CD14-positive monocyte (primary cell): ENCODE results near the gene DHRS3. TPM values are rescaled to one million over a fixed set of nuclear protein-coding genes. Genes with fewer than 3 reads are reported as not detected.
A peak's percentile ranks its signal among the peaks of the same experiment; 100 is the strongest.

Experiments
- DNase-seq, 3 donors: peaks; one replicate each; pipeline ENCODE4 v3.0.0-alpha.2; 2011 to 2022
- H2AFZ ChIP-seq: 2 replicates; pipeline ENCODE4 v1.6.0; 2012; ENCODE audit warnings: mild to moderate bottlenecking, low read depth, low read length, inconsistent platforms; ENCODE audit not compliant: insufficient read depth, poor library complexity, severe bottlenecking
- H3K27ac ChIP-seq, 2 donors: 1 replicate in 1 of 2; 2 replicates in 1 of 2; pipeline ENCODE4 v1.5.1; 2012 to 2013; ENCODE audit warnings: low read length in 2 of 2, control low read depth in 1 of 2, inconsistent platforms in 1 of 2, low read depth in 1 of 2, mild to moderate bottlenecking in 1 of 2
- H3K27me3 ChIP-seq, 2 donors: one replicate each; pipeline versions ENCODE4 v1.6.0 to v1.6.1; 2011 to 2013; ENCODE audit warnings: low read length in 2 of 2; ENCODE audit not compliant: control insufficient read depth in 2 of 2, insufficient read depth in 2 of 2
- H3K36me3 ChIP-seq, 2 donors: replicated peaks in 1 of 2; 1 replicate in 1 of 2; 2 replicates in 1 of 2; pipeline versions ENCODE4 v1.5.1 to v1.6.1; 2012 to 2013; ENCODE audit warnings: low read length in 2 of 2, control low read depth in 1 of 2, inconsistent platforms in 1 of 2, mild to moderate bottlenecking in 1 of 2; ENCODE audit not compliant: insufficient read depth in 2 of 2, control insufficient read depth in 1 of 2
- H3K4me1 ChIP-seq, 2 donors: 1 replicate in 1 of 2; 2 replicates in 1 of 2; pipeline versions ENCODE4 v1.5.1 to v1.6.1; 2012 to 2013; ENCODE audit warnings: low read length in 2 of 2, control low read depth in 1 of 2, inconsistent platforms in 1 of 2, mild to moderate bottlenecking in 1 of 2, moderate library complexity in 1 of 2; ENCODE audit not compliant: insufficient read depth in 2 of 2, control insufficient read depth in 1 of 2
- H3K4me2 ChIP-seq: replicated peaks from 2 replicates; pipeline ENCODE3; 2012; ENCODE audit warnings: low read length, moderate library complexity, mild to moderate bottlenecking; ENCODE audit not compliant: poor library complexity, severe bottlenecking; ENCODE audit errors: extremely low read depth
- H3K4me3 ChIP-seq, 3 experiments: fragments of 200-600 bp in 1 of 3; sonication (generic) in 1 of 3; replicated peaks in 1 of 3; 1 replicate in 2 of 3; 2 replicates in 1 of 3; pipeline ENCODE4 v1.5.1; 2011 to 2013; ENCODE audit warnings: low read length in 3 of 3, mild to moderate bottlenecking in 3 of 3, control low read depth in 2 of 3, low read depth in 2 of 3, inconsistent platforms in 1 of 3, moderate library complexity in 1 of 3
- H3K79me2 ChIP-seq: 2 replicates; pipeline ENCODE4 v1.6.0; 2012; ENCODE audit warnings: mild to moderate bottlenecking, control low read depth, inconsistent platforms, low read length, moderate library complexity; ENCODE audit not compliant: insufficient read depth
- H3K9ac ChIP-seq: 2 replicates; pipeline ENCODE4 v1.6.0; 2017; ENCODE audit warnings: low read length, mild to moderate bottlenecking; ENCODE audit not compliant: insufficient read depth, poor library complexity, severe bottlenecking
- H3K9me3 ChIP-seq, 2 donors: replicated peaks in 1 of 2; 1 replicate in 1 of 2; 2 replicates in 1 of 2; pipeline versions ENCODE4 v1.5.1 to v1.6.1; 2012 to 2013; ENCODE audit warnings: low read length in 2 of 2, control low read depth in 1 of 2; ENCODE audit not compliant: control insufficient read depth in 1 of 2, insufficient read depth in 1 of 2
- H4K20me1 ChIP-seq: 2 replicates; pipeline ENCODE4 v1.6.0; 2012; ENCODE audit warnings: mild to moderate bottlenecking, low read length, control low read depth, moderate library complexity; ENCODE audit not compliant: insufficient read depth
- H3K27ac Mint-ChIP-seq, 7 donors: one replicate each; pipeline ENCODE4 v1.8.0; 2020; ENCODE audit warnings: mild to moderate bottlenecking in 7 of 7, mixed read lengths in 7 of 7, moderate library complexity in 6 of 7, inconsistent platforms in 2 of 7
- H3K27me3 Mint-ChIP-seq, 3 donors: one replicate each; pipeline ENCODE4 v1.8.0; 2021 to 2022; ENCODE audit warnings: low read depth in 3 of 3, mild to moderate bottlenecking in 3 of 3, mixed read lengths in 3 of 3, moderate library complexity in 3 of 3, inconsistent platforms in 1 of 3
- H3K36me3 Mint-ChIP-seq, 2 donors: one replicate each; pipeline ENCODE4 v1.8.0; 2020; ENCODE audit warnings: mixed read lengths in 2 of 2, inconsistent platforms in 1 of 2, mild to moderate bottlenecking in 1 of 2
- H3K4me1 Mint-ChIP-seq: one replicate; pipeline ENCODE4 v1.8.0; 2020; ENCODE audit warnings: mild to moderate bottlenecking, mixed read lengths
- H3K4me3 Mint-ChIP-seq, 2 donors: one replicate each; pipeline ENCODE4 v1.8.0; 2020; ENCODE audit warnings: mild to moderate bottlenecking in 2 of 2, mixed read lengths in 2 of 2, moderate library complexity in 1 of 2
- H3K9me3 Mint-ChIP-seq, 7 donors: one replicate each; pipeline ENCODE4 v1.8.0; 2020 to 2022; ENCODE audit warnings: mixed read lengths in 7 of 7, mild to moderate bottlenecking in 6 of 7, moderate library complexity in 6 of 7, inconsistent platforms in 2 of 7
- WGBS: methylation state at CpG from one replicate; pipeline ENCODE4 v1.1.5; 2013; ENCODE audit warnings: missing lambda C conversion rate; ENCODE audit not compliant: insufficient coverage; 5-methylcytosine and 5-hydroxymethylcytosine counted together
- intact Hi-C, 2 donors: fragments of 100-400 bp; cut with micrococcal nuclease; formaldehyde crosslinking; loops; one replicate each; pipeline versions ENCODE4 v1.15.0 to v1.15.1; 2023
- polyA plus RNA-seq, 3 donors: library from polyadenylated mRNA; depleted of rRNA in 1 of 3; unstranded in 2 of 3; stranded (reverse) in 1 of 3; fragments of 300-500 nt in 2 of 3; fragments of >200 nt in 1 of 3; fragmentation: Illumina TruSeq in 2 of 3; gene quantifications; 1 replicate in 2 of 3; 2 replicates in 1 of 3; pipeline ENCODE4 v1.2.3, GENCODE V29; 2012 to 2021
- TF ChIP-seq, protein P1 (sequence below): fragments of 200-600 bp; IDR thresholded peaks from one replicate; pipeline ENCODE4 v1.8.0; 2022; ENCODE audit warnings: antibody characterized with exemption, mild to moderate bottlenecking

DHRS3 gene
- polyA plus RNA-seq, 3 donors, result 0.23 to 0.59 (median 0.29) TPM

DNA sequence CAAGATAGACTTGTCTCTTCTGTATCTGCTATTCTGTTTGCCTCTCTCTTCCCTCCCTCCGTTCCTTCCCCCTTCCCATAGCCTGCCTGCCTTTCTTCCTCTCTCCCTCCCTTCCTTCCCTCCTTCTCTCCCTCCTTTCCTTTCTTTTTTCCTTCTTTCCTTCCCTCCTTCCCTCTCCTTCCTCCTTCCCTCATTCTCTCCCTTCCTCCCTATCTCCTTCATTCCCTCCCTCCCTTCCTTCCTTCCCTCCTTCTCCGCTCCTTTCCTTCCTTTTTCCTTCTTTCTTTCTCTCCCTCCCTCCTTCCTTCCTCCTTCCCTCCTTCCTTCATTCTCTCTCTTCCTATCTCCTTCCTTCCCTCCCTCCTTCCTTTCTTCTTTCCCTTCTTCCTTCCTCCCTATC lies 26.8 kb upstream of the DHRS3 start:
- Histone ChIP-seq H2AFZ (no peak overlapping the region), H3K9ac (no peak overlapping the region), H3K4me3 (no peak overlapping the region), H3K4me1 (no peaks in the 10 kb centered on the region), H4K20me1 (no peaks in the 10 kb centered on the region), H3K4me2 (no peak overlapping the region), H3K9me3 (peaks cover 19 to 20% of the 10 kb centered on the region in 2 donors), H3K27me3 (no peaks in the 10 kb centered on the region), H3K36me3 (no peaks in the 10 kb centered on the region), H3K79me2 (no peaks in the 10 kb centered on the region), H3K27ac (no peak overlapping the region)
- TF ChIP-seq, protein P1, sequence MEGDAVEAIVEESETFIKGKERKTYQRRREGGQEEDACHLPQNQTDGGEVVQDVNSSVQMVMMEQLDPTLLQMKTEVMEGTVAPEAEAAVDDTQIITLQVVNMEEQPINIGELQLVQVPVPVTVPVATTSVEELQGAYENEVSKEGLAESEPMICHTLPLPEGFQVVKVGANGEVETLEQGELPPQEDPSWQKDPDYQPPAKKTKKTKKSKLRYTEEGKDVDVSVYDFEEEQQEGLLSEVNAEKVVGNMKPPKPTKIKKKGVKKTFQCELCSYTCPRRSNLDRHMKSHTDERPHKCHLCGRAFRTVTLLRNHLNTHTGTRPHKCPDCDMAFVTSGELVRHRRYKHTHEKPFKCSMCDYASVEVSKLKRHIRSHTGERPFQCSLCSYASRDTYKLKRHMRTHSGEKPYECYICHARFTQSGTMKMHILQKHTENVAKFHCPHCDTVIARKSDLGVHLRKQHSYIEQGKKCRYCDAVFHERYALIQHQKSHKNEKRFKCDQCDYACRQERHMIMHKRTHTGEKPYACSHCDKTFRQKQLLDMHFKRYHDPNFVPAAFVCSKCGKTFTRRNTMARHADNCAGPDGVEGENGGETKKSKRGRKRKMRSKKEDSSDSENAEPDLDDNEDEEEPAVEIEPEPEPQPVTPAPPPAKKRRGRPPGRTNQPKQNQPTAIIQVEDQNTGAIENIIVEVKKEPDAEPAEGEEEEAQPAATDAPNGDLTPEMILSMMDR, result no peak
- Mint-ChIP-seq H3K4me3 (no peak overlapping the region), H3K27ac (peak overlapping the region in 1 of 7 donors; percentile 50), H3K9me3 (peaks cover 14 to 31% (median 28%) of the 10 kb centered on the region in 7 donors), H3K4me1 (peaks cover 10% of the 10 kb centered on the region), H3K36me3 (no peaks in the 10 kb centered on the region), H3K27me3 (peaks cover 4 to 8% (median 5%) of the 10 kb centered on the region in 3 donors)
- DNase-seq, result no peak
- intact Hi-C loops, result no loop called here
- WGBS, result 78% methylated on average over 2 of the region's 2 CpGs

GRCh38 chr1:12644237-12644636 lies 26.2 kb upstream of the DHRS3 start:
- Histone ChIP-seq H2AFZ (no peak overlapping the region), H3K36me3 (no peaks in the 10 kb centered on the region), H3K9ac (no peak overlapping the region), H3K79me2 (no peaks in the 10 kb centered on the region), H3K9me3 (peaks cover 25 to 26% of the 10 kb centered on the region in 2 donors), H3K4me3 (no peak overlapping the region), H3K27ac (no peak overlapping the region), H4K20me1 (no peaks in the 10 kb centered on the region), H3K27me3 (no peaks in the 10 kb centered on the region), H3K4me1 (no peaks in the 10 kb centered on the region), H3K4me2 (no peak overlapping the region)
- intact Hi-C loops, result no loop called here
- Mint-ChIP-seq H3K27me3 (peaks cover 2 to 8% (median 3%) of the 10 kb centered on the region in 3 donors), H3K4me3 (no peak overlapping the region), H3K4me1 (peaks cover 10% of the 10 kb centered on the region), H3K36me3 (no peaks in the 10 kb centered on the region), H3K9me3 (peaks cover 20 to 36% (median 34%) of the 10 kb centered on the region in 7 donors), H3K27ac (no peak overlapping the region)
- WGBS, result 100% methylated on average over 1 of the region's 2 CpGs
- DNase-seq, result no peak
- TF ChIP-seq, protein P1, result no peak
